Mammary epithelial cell (primary cell): ENCODE results near the gene SSR4.

Experiments
- CTCF ChIP-seq, 2 donors: IDR thresholded peaks in 1 of 2; conservative IDR thresholded peaks in 1 of 2; 2 replicates each; pipeline ENCODE4 v1.5.1; 2011 to 2012; ENCODE audit warnings: inconsistent platforms in 2 of 2, low read length in 2 of 2, mild to moderate bottlenecking in 2 of 2, control low read depth in 1 of 2, low read depth in 1 of 2; ENCODE audit not compliant: insufficient read depth in 1 of 2; ENCODE audit errors: extremely low read depth in 1 of 2
- EZH2 ChIP-seq: IDR thresholded peaks from 2 replicates; pipeline ENCODE4 v1.6.1; 2012; ENCODE audit warnings: low read length, inconsistent platforms, borderline replicate concordance

GRCh38 chrX:153845195-153845594, 50.7 kb downstream of the SSR4 start:
- TF ChIP-seq CTCF (conservative IDR thresholded peaks at IDR 0.05 in 1 of 2, IDR thresholded peaks at IDR 0.05 in 1 of 2; ENCODE audit: extremely low read depth in 1 of 2, insufficient read depth in 1 of 2, low read depth in 1 of 2, low read length in 2 of 2) = no peak
- TF ChIP-seq EZH2 = no peak
